SK-N-SH (cell line): ENCODE results near the gene SELENOS. TPM values are rescaled to one million over a fixed set of nuclear protein-coding genes. Genes with fewer than 3 reads are reported as not detected.

Experiments used
- CTCF ChIA-PET: fragments of 300-600, 350-600 bp; formaldehyde crosslinking; extraction: SDS; loops from one replicate; lab custom pipeline; 2021; lab: Yijun Ruan, JAX
- POLR2A ChIA-PET: fragments of 350-600 bp; sonication (Branson Sonifier 250); formaldehyde crosslinking; extraction: SDS; loops from one replicate; lab custom pipeline; 2020; ENCODE audit warnings: antibody characterized with exemption, inconsistent platforms; lab: Yijun Ruan, JAX
- DNase-seq: peaks from one replicate; pipeline ENCODE4 v3.0.0; 2012
- H2AFZ ChIP-seq: fragments of 200-600 bp; sonication (generic); 2 replicates; pipeline ENCODE4 v1.8.1; 2016; ENCODE audit warnings: antibody characterized with exemption, mild to moderate bottlenecking, low read depth
- H3F3A ChIP-seq: fragments of 200-600 bp; sonication (generic); replicated peaks from 2 replicates; pipeline ENCODE3; 2016; ENCODE audit warnings: antibody characterized with exemption, mild to moderate bottlenecking; ENCODE audit not compliant: insufficient read depth
- H3K27ac ChIP-seq, 2 experiments: fragments of 200-500 bp in 1 of 2; fragments of 200-600 bp in 1 of 2; sonication (Bioruptor generic) in 1 of 2; sonication (generic), shearing (Covaris generic) in 1 of 2; 2 replicates each; pipeline versions ENCODE4 v1.5.1 to v1.6.1; 2014 to 2016; ENCODE audit warnings: low read depth in 2 of 2, inconsistent platforms in 1 of 2, low read length in 1 of 2, mild to moderate bottlenecking in 1 of 2, mixed read lengths in 1 of 2
- H3K27me3 ChIP-seq: fragments of 200-600 bp; sonication (generic), shearing (Covaris generic); 2 replicates; pipeline ENCODE4 v1.6.1; 2016; ENCODE audit warnings: mixed run types; ENCODE audit not compliant: insufficient read depth
- H3K36me3 ChIP-seq, 2 experiments: fragments of 200-500 bp in 1 of 2; fragments of 200-600 bp in 1 of 2; sonication (Bioruptor generic) in 1 of 2; sonication (generic) in 1 of 2; replicated peaks in 1 of 2; 2 replicates each; pipeline versions ENCODE3 to v1.5.1; 2014 to 2016; ENCODE audit warnings: low read length in 1 of 2, mild to moderate bottlenecking in 1 of 2; ENCODE audit not compliant: insufficient read depth in 2 of 2, control insufficient read depth in 1 of 2
- H3K4me1 ChIP-seq, 2 experiments: fragments of 200-500 bp in 1 of 2; fragments of 200-600 bp in 1 of 2; sonication (Bioruptor generic) in 1 of 2; sonication (generic), shearing (Covaris generic) in 1 of 2; 2 replicates each; pipeline versions ENCODE4 v1.5.1 to v1.6.1; 2014 to 2016; ENCODE audit warnings: low read depth in 1 of 2, low read length in 1 of 2, mixed run types in 1 of 2; ENCODE audit not compliant: insufficient read depth in 2 of 2, control insufficient read depth in 1 of 2
- H3K4me2 ChIP-seq: fragments of 200-600 bp; sonication (generic), shearing (Covaris generic); 2 replicates; pipeline ENCODE4 v1.6.1; 2017; ENCODE audit warnings: mixed run types
- H3K4me3 ChIP-seq, 2 experiments: fragments of 200-500 bp in 1 of 2; fragments of 200-600 bp in 1 of 2; sonication (Bioruptor generic) in 1 of 2; sonication (generic), shearing (Covaris generic) in 1 of 2; 2 replicates each; pipeline versions ENCODE4 v1.5.1 to v1.8.1; 2014 to 2016; ENCODE audit warnings: low read depth in 2 of 2, inconsistent platforms in 1 of 2, low read length in 1 of 2, mild to moderate bottlenecking in 1 of 2, mixed read lengths in 1 of 2, moderate library complexity in 1 of 2
- H3K79me2 ChIP-seq: fragments of 200-600 bp; sonication (generic); 2 replicates; pipeline ENCODE4 v1.8.1; 2017; ENCODE audit warnings: mild to moderate bottlenecking; ENCODE audit not compliant: insufficient read depth
- H3K9ac ChIP-seq: fragments of 200-600 bp; sonication (generic); 2 replicates; pipeline ENCODE4 v1.6.1; 2017; ENCODE audit warnings: mixed run types
- H3K9me2 ChIP-seq: fragments of 200-600 bp; sonication (generic); 2 replicates; pipeline ENCODE4 v1.6.1; 2017; ENCODE audit warnings: mixed run types
- H3K9me3 ChIP-seq: fragments of 200-600 bp; sonication (generic); 2 replicates; pipeline ENCODE4 v1.6.1; 2017; ENCODE audit warnings: mixed run types, mild to moderate bottlenecking, moderate library complexity
- H4K20me1 ChIP-seq: fragments of 200-600 bp; sonication (generic); 2 replicates; pipeline ENCODE4 v1.6.1; 2017; ENCODE audit warnings: mild to moderate bottlenecking, mixed run types; ENCODE audit not compliant: insufficient read depth
- CHD2 ChIP-seq: fragments of 150-350 bp; IDR thresholded peaks from 2 replicates; pipeline ENCODE4 v1.6.1; 2018; ENCODE audit warnings: low read length; ENCODE audit not compliant: partially characterized antibody
- ELF1 ChIP-seq: IDR thresholded peaks from 2 replicates; pipeline ENCODE4 v1.4.0; 2012
- EP300 ChIP-seq, 2 experiments: IDR thresholded peaks; 2 replicates each; pipeline versions ENCODE4 v1.4.0 to v1.6.1; 2012; ENCODE audit warnings: borderline replicate concordance in 1 of 2, low read depth in 1 of 2, low read length in 1 of 2
- FOSL2 ChIP-seq: IDR thresholded peaks from 2 replicates; pipeline ENCODE4 v1.4.0; 2012; ENCODE audit warnings: low read depth, mild to moderate bottlenecking, moderate library complexity, borderline replicate concordance
- FOXJ3 ChIP-seq: sonication (generic); formaldehyde crosslinking; IDR thresholded peaks from 2 replicates; pipeline ENCODE4 v1.5.1; 2020; ENCODE audit warnings: mild to moderate bottlenecking, missing genetic modification reagents
- GATA2 ChIP-seq: sonication (generic); formaldehyde crosslinking; IDR thresholded peaks from 2 replicates; pipeline ENCODE4 v1.5.0; 2020; ENCODE audit warnings: mild to moderate bottlenecking, missing genetic modification reagents
- JUND ChIP-seq: IDR thresholded peaks from 2 replicates; pipeline ENCODE4 v1.4.0; 2012
- MXI1 ChIP-seq: IDR thresholded peaks from 2 replicates; pipeline ENCODE4 v1.6.1; 2012; ENCODE audit warnings: mild to moderate bottlenecking, low read depth, low read length, improper control_type of control experiment
- NFIC ChIP-seq: IDR thresholded peaks from 2 replicates; pipeline ENCODE4 v1.4.0; 2012; ENCODE audit warnings: borderline replicate concordance
- PBX3 ChIP-seq: IDR thresholded peaks from 2 replicates; pipeline ENCODE4; 2012
- POLR2AphosphoS5 ChIP-seq: IDR thresholded peaks from 2 replicates; pipeline ENCODE4 v1.6.1; 2012; ENCODE audit warnings: low read depth, low read length
- RAD21 ChIP-seq: IDR thresholded peaks from 2 replicates; pipeline ENCODE4 v1.6.1; 2012; ENCODE audit warnings: mild to moderate bottlenecking, low read length
- RCOR1 ChIP-seq: fragments of 150-350 bp; IDR thresholded peaks from 2 replicates; pipeline ENCODE4 v1.6.1; 2017; ENCODE audit warnings: antibody characterized with exemption, low read length
- SIN3A ChIP-seq: IDR thresholded peaks from 2 replicates; pipeline ENCODE4 v1.6.1; 2012; ENCODE audit warnings: low read depth, mild to moderate bottlenecking, low read length, moderate library complexity, borderline replicate concordance
- SMC3 ChIP-seq: IDR thresholded peaks from 2 replicates; pipeline ENCODE4 v1.6.1; 2012; ENCODE audit warnings: low read depth, low read length, improper control_type of control experiment
- TAF1 ChIP-seq: IDR thresholded peaks from 2 replicates; pipeline ENCODE4 v1.6.1; 2012; ENCODE audit warnings: low read depth, mild to moderate bottlenecking, low read length, moderate library complexity, borderline replicate concordance
- TCF12 ChIP-seq: IDR thresholded peaks from 2 replicates; pipeline ENCODE4 v1.4.0; 2012
- TEAD4 ChIP-seq: IDR thresholded peaks from 2 replicates; pipeline ENCODE4 v1.4.0; 2012; ENCODE audit warnings: mild to moderate bottlenecking, borderline replicate concordance; ENCODE audit not compliant: insufficient read depth
- YY1 ChIP-seq: IDR thresholded peaks from 2 replicates; pipeline ENCODE4 v1.4.0; 2012; ENCODE audit warnings: low read depth, mild to moderate bottlenecking
- whole genome bisulfite sequencing: methylation state at CpG from one replicate; pipeline ENCODE4 v1.1.6; 2017; ENCODE audit warnings: low lambda C conversion rate; 5-methylcytosine and 5-hydroxymethylcytosine counted together
- polyA plus RNA-seq, 3 experiments: library from polyadenylated mRNA; depleted of rRNA; stranded (reverse); fragments of >200 nt; gene quantifications; 2 replicates each; pipeline ENCODE4 v1.2.3, GENCODE V29; 2012
- TF ChIP-seq, protein P1 (sequence below): fragments of 200-600 bp; sonication (generic); IDR thresholded peaks from 2 replicates; pipeline ENCODE4 v1.6.1; 2017; ENCODE audit warnings: antibody characterized with exemption, mild to moderate bottlenecking, moderate library complexity
- TF ChIP-seq, protein P2 (sequence below): IDR thresholded peaks from 2 replicates; pipeline ENCODE4 v1.4.0; 2012; ENCODE audit warnings: low read depth, borderline replicate concordance
- TF ChIP-seq, protein P3 (sequence below): IDR thresholded peaks from 2 replicates; pipeline ENCODE4 v1.4.0; 2012; ENCODE audit warnings: low read depth, borderline replicate concordance
- TF ChIP-seq, protein P4 (sequence below): fragments of 150-350 bp; IDR thresholded peaks from 2 replicates; pipeline ENCODE4 v1.6.1; 2017; ENCODE audit warnings: antibody characterized with exemption, low read length, low read depth, borderline replicate concordance
- TF ChIP-seq, protein P5 (sequence below): IDR thresholded peaks from 2 replicates; pipeline ENCODE4 v1.4.0; 2012; ENCODE audit warnings: low read depth

Gene SELENOS
- polyA plus RNA-seq, 1 of the 3 experiments (the other 2 are of a cell fraction): 101 TPM

GRCh38 chr15:101243420-101243819 is 33.9 kb downstream of the SELENOS start (continued):
- TF ChIP-seq SMC3: no peak
- TF ChIP-seq TCF12: no peak
- no peak for TF ChIP-seq EP300 (IDR thresholded peaks at IDR 0.05; ENCODE audit: borderline replicate concordance in 1 of 2, low read depth in 1 of 2, low read length in 1 of 2)
- TF ChIP-seq, protein P1, sequence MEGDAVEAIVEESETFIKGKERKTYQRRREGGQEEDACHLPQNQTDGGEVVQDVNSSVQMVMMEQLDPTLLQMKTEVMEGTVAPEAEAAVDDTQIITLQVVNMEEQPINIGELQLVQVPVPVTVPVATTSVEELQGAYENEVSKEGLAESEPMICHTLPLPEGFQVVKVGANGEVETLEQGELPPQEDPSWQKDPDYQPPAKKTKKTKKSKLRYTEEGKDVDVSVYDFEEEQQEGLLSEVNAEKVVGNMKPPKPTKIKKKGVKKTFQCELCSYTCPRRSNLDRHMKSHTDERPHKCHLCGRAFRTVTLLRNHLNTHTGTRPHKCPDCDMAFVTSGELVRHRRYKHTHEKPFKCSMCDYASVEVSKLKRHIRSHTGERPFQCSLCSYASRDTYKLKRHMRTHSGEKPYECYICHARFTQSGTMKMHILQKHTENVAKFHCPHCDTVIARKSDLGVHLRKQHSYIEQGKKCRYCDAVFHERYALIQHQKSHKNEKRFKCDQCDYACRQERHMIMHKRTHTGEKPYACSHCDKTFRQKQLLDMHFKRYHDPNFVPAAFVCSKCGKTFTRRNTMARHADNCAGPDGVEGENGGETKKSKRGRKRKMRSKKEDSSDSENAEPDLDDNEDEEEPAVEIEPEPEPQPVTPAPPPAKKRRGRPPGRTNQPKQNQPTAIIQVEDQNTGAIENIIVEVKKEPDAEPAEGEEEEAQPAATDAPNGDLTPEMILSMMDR: no peak
- TF ChIP-seq, protein P2, sequence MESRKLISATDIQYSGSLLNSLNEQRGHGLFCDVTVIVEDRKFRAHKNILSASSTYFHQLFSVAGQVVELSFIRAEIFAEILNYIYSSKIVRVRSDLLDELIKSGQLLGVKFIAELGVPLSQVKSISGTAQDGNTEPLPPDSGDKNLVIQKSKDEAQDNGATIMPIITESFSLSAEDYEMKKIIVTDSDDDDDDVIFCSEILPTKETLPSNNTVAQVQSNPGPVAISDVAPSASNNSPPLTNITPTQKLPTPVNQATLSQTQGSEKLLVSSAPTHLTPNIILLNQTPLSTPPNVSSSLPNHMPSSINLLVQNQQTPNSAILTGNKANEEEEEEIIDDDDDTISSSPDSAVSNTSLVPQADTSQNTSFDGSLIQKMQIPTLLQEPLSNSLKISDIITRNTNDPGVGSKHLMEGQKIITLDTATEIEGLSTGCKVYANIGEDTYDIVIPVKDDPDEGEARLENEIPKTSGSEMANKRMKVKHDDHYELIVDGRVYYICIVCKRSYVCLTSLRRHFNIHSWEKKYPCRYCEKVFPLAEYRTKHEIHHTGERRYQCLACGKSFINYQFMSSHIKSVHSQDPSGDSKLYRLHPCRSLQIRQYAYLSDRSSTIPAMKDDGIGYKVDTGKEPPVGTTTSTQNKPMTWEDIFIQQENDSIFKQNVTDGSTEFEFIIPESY: no peak
- TF ChIP-seq TEAD4: no peak
- no peak for TF ChIP-seq FOXJ3 (CRISPR knock-in tag)

GRCh38 chr15:101242999-101243336 is 34.3 kb downstream of the SELENOS start:
- H3K4me1 ChIP-seq: peaks cover 15 to 34% of the 10 kb centered on the region in 2 experiments; a peak in 2 of 4 replicates
- TF ChIP-seq TAF1 (no peak), GATA2 (no peak), ELF1 (no peak), POLR2AphosphoS5 (no peak), NFIC (no peak), MXI1 (no peak), RCOR1 (no peak), PBX3 (no peak), JUND (no peak), FOSL2 (no peak), SIN3A (no peak), CHD2 (no peak), SMC3 (no peak), RAD21 (no peak), YY1 (no peak)
- TF ChIP-seq, protein P3, sequence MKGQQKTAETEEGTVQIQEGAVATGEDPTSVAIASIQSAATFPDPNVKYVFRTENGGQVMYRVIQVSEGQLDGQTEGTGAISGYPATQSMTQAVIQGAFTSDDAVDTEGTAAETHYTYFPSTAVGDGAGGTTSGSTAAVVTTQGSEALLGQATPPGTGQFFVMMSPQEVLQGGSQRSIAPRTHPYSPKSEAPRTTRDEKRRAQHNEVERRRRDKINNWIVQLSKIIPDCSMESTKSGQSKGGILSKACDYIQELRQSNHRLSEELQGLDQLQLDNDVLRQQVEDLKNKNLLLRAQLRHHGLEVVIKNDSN: no peak
- TF ChIP-seq, protein P4, sequence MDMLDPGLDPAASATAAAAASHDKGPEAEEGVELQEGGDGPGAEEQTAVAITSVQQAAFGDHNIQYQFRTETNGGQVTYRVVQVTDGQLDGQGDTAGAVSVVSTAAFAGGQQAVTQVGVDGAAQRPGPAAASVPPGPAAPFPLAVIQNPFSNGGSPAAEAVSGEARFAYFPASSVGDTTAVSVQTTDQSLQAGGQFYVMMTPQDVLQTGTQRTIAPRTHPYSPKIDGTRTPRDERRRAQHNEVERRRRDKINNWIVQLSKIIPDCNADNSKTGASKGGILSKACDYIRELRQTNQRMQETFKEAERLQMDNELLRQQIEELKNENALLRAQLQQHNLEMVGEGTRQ: no peak
- TF ChIP-seq, protein P2: no peak
- TF ChIP-seq, protein P5, sequence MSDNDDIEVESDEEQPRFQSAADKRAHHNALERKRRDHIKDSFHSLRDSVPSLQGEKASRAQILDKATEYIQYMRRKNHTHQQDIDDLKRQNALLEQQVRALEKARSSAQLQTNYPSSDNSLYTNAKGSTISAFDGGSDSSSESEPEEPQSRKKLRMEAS: no peak
- TF ChIP-seq, all 33 proteins: peak for 0
- ChIA-PET POLR2A (no interaction called here), CTCF (interaction anchor here (1.1 to 1.5 kb wide), 3 partner anchors 9 to 235 kb away, joined by 3 to 4 read pairs (median 4); partner anchors contain the start of gene CHSY1)
- H3K36me3 ChIP-seq: peaks cover 0 to 16% of the 10 kb centered on the region in 2 experiments
- H3F3A ChIP-seq: no peaks in the 10 kb centered on the region
- WGBS: 77% methylated on average over 6 of the region's 6 CpGs
- H3K27ac ChIP-seq: no peak overlapping the region
- H3K27me3 ChIP-seq: no peaks in the 10 kb centered on the region
- no peak overlapping the region for H3K4me3 ChIP-seq
- no peak overlapping the region for H3K4me2 ChIP-seq
- H3K79me2 ChIP-seq: peaks cover 100% of the 10 kb centered on the region
- no peak overlapping the region for H2AFZ ChIP-seq
- H3K9me3 ChIP-seq: no peaks in the 10 kb centered on the region
- H4K20me1 ChIP-seq: peaks cover 100% of the 10 kb centered on the region
- 0 out of 2 replicates have a peak, but pooled peaks cover 3% of the 10 kb centered on the region for H3K9me2 ChIP-seq
- H3K9ac ChIP-seq: no peak overlapping the region
- no peak for DNase-seq
